ENCODE data around the gene MORN1.

- TF ChIP-seq POLR2AphosphoS5 (IDR thresholded peaks at IDR 0.05): no peak
- no peak for TF ChIP-seq CTCF (IDR thresholded peaks at IDR 0.05 in 8 of 11, conservative IDR thresholded peaks at IDR 0.05 in 3 of 11)
- TF ChIP-seq POLR2A (IDR thresholded peaks at IDR 0.05): no peak
Measured at GRCh38 chr1:2316451-2316961, 74.8 kb downstream of the MORN1 start.
